Measurements from ENCODE around the gene GRIP1. TPM values are rescaled to one million over a fixed set of nuclear protein-coding genes. Genes with fewer than 3 reads are reported as not detected.

The GRIP1 gene
- total and polyA plus RNA-seq, 2 donors (not counting 1 experiment from before 2014, with no cell fraction given), result 0.12 TPM; not detected in 1

- no peaks in the 10 kb centered on the region for H3K9me3 ChIP-seq (ENCODE audit: control insufficient read depth, insufficient read depth, low read depth, low read length)
- no peak overlapping the region for H3K4me3 ChIP-seq (replicated peaks in 1 of 4; ENCODE audit: control extremely low read depth in 1 of 4, insufficient read depth in 1 of 4, low read depth in 3 of 4, low read length in 4 of 4)
- no peak overlapping the region for H3K27ac ChIP-seq (ENCODE audit: insufficient read depth, low read length)
- H3K27me3 ChIP-seq (ENCODE audit: control insufficient read depth, insufficient read depth, low read length), result no peaks in the 10 kb centered on the region
- H3K4me2 ChIP-seq (ENCODE audit: extremely low read depth, insufficient read depth, low read length), result no peak overlapping the region
- no peaks in the 10 kb centered on the region for H3K4me1 ChIP-seq (ENCODE audit: control insufficient read depth, extremely low read depth, insufficient read depth, low read length)
- TF ChIP-seq CTCF (conservative IDR thresholded peaks at IDR 0.05 in 1 of 2, IDR thresholded peaks at IDR 0.05 in 1 of 2; ENCODE audit: low read depth in 1 of 2, low read length in 2 of 2) (no peak), EZH2 (IDR thresholded peaks at IDR 0.05; ENCODE audit: low read length, missing control alignments) (no peak)
- no peak for DNase-seq (ENCODE audit: low read depth in 2 of 2)
- H2AFZ ChIP-seq (ENCODE audit: low read length), result no peak overlapping the region
- H4K20me1 ChIP-seq (ENCODE audit: control insufficient read depth, extremely low read depth, insufficient read depth, low read length), result no peaks in the 10 kb centered on the region
- H3K79me2 ChIP-seq (ENCODE audit: control insufficient read depth, insufficient read depth, low read length), result no peaks in the 10 kb centered on the region
- H3K36me3 ChIP-seq (ENCODE audit: control insufficient read depth, insufficient read depth, low read length), result no peaks in the 10 kb centered on the region
- H3K9ac ChIP-seq (ENCODE audit: insufficient read depth, low read length), result no peak overlapping the region
These were observed 13.3 kb upstream of the GRIP1 start for GRCh38 chr12:66692170-66692569.

- no peak overlapping the region for H3K9ac ChIP-seq (ENCODE audit: insufficient read depth, low read length)
- H3K4me1 ChIP-seq (ENCODE audit: control insufficient read depth, extremely low read depth, insufficient read depth, low read length), result no peaks in the 10 kb centered on the region
- H3K27ac ChIP-seq (ENCODE audit: insufficient read depth, low read length), result no peak overlapping the region
- no peak for TF ChIP-seq EZH2 (IDR thresholded peaks at IDR 0.05; ENCODE audit: low read length, missing control alignments)
- peak; percentile 26 to 43 for TF ChIP-seq CTCF (conservative IDR thresholded peaks at IDR 0.05 in 1 of 2, IDR thresholded peaks at IDR 0.05 in 1 of 2; ENCODE audit: low read depth in 1 of 2, low read length in 2 of 2)
- DNase-seq (ENCODE audit: low read depth in 2 of 2), result peak; percentile 11 to 25
- H2AFZ ChIP-seq (ENCODE audit: low read length), result no peak overlapping the region
- no peak overlapping the region for H3K4me2 ChIP-seq (ENCODE audit: extremely low read depth, insufficient read depth, low read length)
- no peaks in the 10 kb centered on the region for H3K36me3 ChIP-seq (ENCODE audit: control insufficient read depth, insufficient read depth, low read length)
- H4K20me1 ChIP-seq (ENCODE audit: control insufficient read depth, extremely low read depth, insufficient read depth, low read length), result no peaks in the 10 kb centered on the region
- no peaks in the 10 kb centered on the region for H3K9me3 ChIP-seq (ENCODE audit: control insufficient read depth, insufficient read depth, low read depth, low read length)
- no peak overlapping the region for H3K4me3 ChIP-seq (replicated peaks in 1 of 4; ENCODE audit: control extremely low read depth in 1 of 4, insufficient read depth in 1 of 4, low read depth in 3 of 4, low read length in 4 of 4)
- H3K27me3 ChIP-seq (ENCODE audit: control insufficient read depth, insufficient read depth, low read length), result peaks cover 3% of the 10 kb centered on the region
- H3K79me2 ChIP-seq (ENCODE audit: control insufficient read depth, insufficient read depth, low read length), result no peaks in the 10 kb centered on the region
These were observed 10.1 kb upstream of the GRIP1 start for GRCh38 chr12:66688846-66689439.

GRCh38 chr12:66684222-66684621 lies 5.3 kb upstream of the GRIP1 start:
- Histone ChIP-seq H3K4me2 (ENCODE audit: extremely low read depth, insufficient read depth, low read length) (no peak overlapping the region), H4K20me1 (ENCODE audit: control insufficient read depth, extremely low read depth, insufficient read depth, low read length) (no peaks in the 10 kb centered on the region), H3K36me3 (ENCODE audit: control insufficient read depth, insufficient read depth, low read length) (no peaks in the 10 kb centered on the region), H3K79me2 (ENCODE audit: control insufficient read depth, insufficient read depth, low read length) (no peaks in the 10 kb centered on the region), H3K4me3 (replicated peaks in 1 of 4; ENCODE audit: control extremely low read depth in 1 of 4, insufficient read depth in 1 of 4, low read depth in 3 of 4, low read length in 4 of 4) (no peak overlapping the region), H3K27ac (ENCODE audit: insufficient read depth, low read length) (no peak overlapping the region), H3K4me1 (ENCODE audit: control insufficient read depth, extremely low read depth, insufficient read depth, low read length) (no peaks in the 10 kb centered on the region), H2AFZ (ENCODE audit: low read length) (no peak overlapping the region), H3K27me3 (ENCODE audit: control insufficient read depth, insufficient read depth, low read length) (peaks cover 9% of the 10 kb centered on the region), H3K9me3 (ENCODE audit: control insufficient read depth, insufficient read depth, low read depth, low read length) (no peaks in the 10 kb centered on the region), H3K9ac (ENCODE audit: insufficient read depth, low read length) (no peak overlapping the region)
- no peak for DNase-seq (ENCODE audit: low read depth in 2 of 2)
- TF ChIP-seq CTCF (conservative IDR thresholded peaks at IDR 0.05 in 1 of 2, IDR thresholded peaks at IDR 0.05 in 1 of 2; ENCODE audit: low read depth in 1 of 2, low read length in 2 of 2) (no peak), EZH2 (IDR thresholded peaks at IDR 0.05; ENCODE audit: low read length, missing control alignments) (no peak)
